ENCODE measurements around the gene FAM3A.
A peak's percentile ranks its signal among the peaks of the same experiment; 100 is the strongest.

The FAM3A gene

GRCh38 chrX:154534526-154535322, 18.7 kb upstream of the FAM3A start:
- DNase-seq (ENCODE audit: low read depth in 3 of 3): peak; percentile 69 to 86 (median 80)

DNA sequence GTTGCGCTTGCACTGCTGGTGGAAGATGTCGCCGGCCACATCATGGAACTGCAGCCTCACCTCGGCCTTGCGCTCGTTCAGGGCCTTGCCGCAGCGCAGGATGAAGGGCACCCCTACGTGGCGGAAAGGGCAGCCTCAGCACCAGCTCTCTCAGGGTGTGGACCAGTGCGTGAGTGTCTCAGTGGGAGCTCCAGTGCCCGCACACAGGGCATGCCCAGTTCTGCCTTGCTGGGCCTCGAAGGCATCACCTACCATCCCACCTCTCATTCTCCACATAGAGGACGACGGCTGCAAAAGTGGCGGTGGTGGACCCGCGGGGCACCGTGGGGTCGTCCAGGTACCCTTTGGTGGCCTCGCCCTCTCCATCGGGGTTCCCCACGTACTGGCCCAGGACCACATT, 16.7 kb upstream of the FAM3A start:
- DNase-seq (ENCODE audit: low read depth in 3 of 3): no peak

GRCh38 chrX:154531626-154532025, 15.6 kb upstream of the FAM3A start:
- DNase-seq (ENCODE audit: low read depth in 3 of 3): no peak

- DNase-seq (ENCODE audit: low read depth in 3 of 3): no peak
Observed at GRCh38 chrX:154530286-154530685, 14.3 kb upstream of the FAM3A start.

DNA sequence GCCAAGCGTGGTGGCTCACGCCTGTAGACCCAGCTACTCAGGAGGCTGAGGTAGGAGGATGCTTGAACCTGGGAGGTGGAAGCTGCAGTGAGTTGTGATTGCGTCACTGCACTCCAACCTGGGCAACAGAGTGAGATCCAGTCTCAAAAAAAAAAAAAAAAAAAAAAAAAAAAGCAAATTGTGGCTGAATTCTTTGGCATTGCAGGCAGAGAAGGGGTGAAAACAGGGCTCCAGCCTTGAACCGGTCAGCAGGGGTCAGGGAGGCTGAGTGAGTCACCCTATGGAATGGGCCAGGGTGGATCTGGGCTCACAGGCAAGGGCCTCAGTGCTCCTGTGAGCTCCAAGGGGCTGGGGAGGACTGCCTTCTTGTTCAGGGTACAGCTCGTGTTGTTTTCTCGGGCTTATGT, 13.2 kb upstream of the FAM3A start:
- DNase-seq (ENCODE audit: low read depth in 3 of 3): no peak

GRCh38 chrX:154526901-154527675, 11.1 kb upstream of the FAM3A start:
- DNase-seq (ENCODE audit: low read depth in 3 of 3): peak; percentile 27 to 64 (median 35)

DNA sequence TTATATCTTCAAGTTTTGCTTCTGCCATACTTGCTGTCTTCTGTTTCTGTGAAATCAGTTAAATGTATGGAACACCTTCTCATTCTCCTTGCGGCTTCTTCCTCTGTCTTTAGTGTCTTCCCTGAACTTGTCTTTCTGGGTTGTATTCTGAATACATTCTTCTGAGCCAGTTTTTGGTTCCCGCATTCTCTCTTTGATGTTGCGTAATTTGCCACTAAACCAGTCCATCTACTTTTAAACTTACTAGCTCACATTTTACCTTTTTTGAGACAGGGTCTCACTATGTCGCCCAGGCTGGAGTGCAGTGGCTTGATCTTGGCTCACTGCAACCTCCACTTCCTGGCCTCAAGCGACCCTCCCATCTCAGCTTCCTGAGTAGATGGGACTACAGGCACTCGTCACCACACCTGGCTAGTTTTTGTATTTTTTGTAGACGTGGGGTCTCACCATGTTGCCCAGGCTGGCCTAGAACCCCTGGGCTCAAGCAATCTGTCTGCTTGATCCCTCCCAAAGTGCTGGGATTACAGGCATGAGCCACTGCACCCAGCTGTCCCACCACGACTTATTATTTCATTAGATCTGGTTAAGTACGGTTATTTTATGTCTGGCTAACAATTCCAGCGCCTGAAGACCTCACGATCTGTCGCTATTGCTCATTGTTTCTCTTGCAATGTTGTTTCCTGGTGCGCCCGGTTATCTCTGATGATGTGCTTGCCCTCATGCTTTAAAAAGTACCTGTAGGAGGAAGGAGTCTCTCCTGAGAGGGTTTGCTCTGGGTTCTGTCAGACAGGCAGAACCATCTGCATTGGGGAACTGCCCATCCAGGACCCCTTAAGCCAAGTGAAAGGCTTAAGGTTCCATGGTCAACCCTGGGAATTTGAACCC, 9.8 kb upstream of the FAM3A start:
- DNase-seq (ENCODE audit: low read depth in 3 of 3): no peak

DNA sequence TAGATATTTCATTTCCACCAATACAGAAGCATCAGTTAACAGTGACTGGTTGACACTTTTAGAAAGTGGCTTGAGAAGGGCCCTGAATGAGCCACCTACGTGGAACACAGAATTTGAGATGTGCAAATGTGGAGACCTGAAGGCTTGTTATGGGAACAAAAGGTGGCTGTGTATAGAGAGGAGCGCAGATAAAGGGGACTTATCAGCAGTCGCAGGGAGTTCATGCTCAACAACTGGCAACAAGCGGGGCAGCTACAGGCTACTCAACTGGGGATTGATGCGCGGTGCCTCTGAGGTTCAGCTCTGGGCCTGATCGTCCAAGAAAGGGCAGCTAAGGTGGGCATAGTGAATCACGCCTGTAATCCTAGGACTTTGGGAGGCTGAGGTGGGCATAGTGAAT, 3.4 kb upstream of the FAM3A start:
- DNase-seq (ENCODE audit: low read depth in 3 of 3): no peak

DNA sequence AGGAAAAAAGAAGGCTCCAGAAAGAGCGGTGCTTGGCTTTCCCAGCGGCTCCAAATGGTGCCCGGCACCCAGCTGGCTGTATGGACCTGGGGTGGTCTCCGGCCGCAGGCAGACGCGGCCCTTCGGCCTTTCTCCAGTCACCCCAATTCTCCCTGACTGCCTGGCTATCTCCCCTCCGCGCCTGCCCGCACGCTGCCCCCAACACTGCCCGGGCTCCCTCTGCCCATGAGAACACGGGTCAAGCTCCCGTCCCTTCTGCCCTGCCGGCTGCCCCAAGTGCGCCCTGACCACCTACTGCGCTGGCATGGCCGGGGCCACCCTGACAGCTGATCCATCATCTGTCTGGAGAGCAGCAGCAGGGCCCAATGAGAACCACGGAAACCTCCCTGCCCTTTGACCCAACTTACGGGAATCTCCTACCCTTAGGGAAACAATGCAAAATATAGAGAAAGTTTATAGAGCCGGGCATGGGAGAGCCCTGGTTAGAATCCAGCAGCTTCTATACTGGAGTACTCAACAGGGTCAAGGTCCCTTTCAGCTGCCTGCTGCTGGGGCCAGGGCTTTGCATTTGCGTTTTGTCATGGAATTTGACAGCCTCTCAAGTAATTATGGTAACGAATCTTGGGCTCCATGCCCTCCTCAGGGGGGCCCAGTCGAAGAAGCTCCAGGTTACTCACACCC, 1.2 kb upstream of the FAM3A start:
- no peak for DNase-seq (ENCODE audit: low read depth in 3 of 3)

- no peak for DNase-seq (ENCODE audit: low read depth in 3 of 3)
Observed at GRCh38 chrX:154516656-154517100, 646 bp upstream of the FAM3A start.

DNA sequence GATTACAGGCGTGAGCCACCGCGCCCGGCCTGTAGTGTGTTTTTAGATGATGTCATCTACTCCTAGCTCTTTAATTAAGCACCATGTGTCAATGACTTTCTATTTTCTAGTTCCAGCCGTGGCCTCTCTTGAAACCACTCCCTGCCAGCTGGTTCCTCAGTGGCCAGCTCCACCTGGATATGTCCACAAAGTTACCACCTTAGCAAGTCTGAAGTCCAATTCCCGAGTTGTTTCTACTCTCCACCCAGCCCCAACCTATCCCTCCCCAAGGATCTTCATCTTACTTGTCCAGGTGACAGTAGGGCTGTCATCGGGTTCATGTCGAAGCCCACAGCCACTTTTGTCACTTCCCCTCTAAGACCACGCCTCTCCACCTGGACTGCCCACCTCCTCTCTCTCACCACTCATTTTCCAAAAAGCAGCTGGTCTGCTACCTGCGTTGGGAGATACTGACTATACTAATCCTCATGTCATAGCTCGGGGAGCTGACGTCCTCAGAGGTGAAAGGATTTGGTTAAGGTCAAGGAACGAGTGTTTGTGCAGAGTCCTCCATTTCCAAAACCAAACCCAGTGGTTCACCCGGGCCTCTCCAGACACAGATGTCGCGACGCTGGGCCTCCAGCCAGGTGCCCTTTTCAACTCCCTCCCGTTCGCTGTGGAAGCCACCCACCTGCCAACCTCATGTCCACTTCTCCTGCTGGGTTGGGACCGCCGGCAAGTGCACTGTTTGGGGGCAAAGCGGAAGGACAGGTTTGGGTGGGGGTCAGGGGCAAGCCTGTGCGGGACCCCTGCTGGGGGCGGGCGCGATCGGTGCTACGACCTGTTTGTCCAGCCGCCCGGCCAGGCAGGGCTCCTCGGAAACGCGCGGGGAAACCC, 704 bp downstream of the FAM3A start:
- no peak for DNase-seq (ENCODE audit: low read depth in 3 of 3)

DNA sequence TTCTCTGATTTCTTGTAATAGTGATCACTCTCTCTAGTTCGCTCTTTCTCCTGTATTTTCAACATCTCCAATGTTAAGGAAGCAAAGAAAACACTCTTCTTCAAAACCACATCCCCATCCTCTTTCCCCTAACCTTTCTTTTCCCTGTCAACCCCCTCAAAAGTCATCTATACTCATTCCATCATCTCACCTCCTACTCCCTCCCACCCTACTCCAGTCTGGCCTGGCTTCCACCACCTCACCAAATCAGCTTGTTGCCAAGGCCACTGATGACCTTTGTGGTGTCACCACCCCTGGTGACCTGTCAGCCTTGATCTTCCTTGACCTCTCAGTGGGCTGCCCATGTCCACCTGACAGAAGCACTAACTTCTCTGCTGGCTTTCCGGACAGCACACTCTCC, 2.3 kb downstream of the FAM3A start:
- DNase-seq (ENCODE audit: low read depth in 3 of 3): no peak

GRCh38 chrX:154512879-154513553, 3.0 kb downstream of the FAM3A start:
- no peak for DNase-seq (ENCODE audit: low read depth in 3 of 3)

DNA sequence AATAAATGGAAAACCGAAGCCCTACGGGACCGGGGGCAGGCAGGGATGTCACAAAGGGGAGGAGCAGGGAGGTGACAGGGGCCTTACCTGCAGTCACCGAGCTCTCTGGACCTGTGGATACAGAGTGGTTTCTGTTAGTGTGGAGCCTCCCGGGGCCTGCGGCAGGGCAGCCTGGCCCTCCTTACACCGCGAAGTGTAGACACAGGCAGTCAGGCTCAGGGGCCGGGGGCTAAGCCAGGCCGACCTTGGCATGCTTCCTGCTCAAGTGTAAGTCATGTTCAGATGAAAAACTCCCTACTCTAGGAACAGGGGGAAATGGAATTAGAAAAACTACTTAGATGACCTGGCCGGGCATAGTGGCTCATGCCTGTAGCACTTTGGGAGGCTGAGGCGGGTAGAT, 4.3 kb downstream of the FAM3A start:
- no peak for DNase-seq (ENCODE audit: low read depth in 3 of 3)

GRCh38 chrX:154509455-154509854, 6.6 kb downstream of the FAM3A start:
- DNase-seq (ENCODE audit: low read depth in 3 of 3): no peak

GRCh38 chrX:154508384-154508745, 7.7 kb downstream of the FAM3A start:
- no peak for DNase-seq (ENCODE audit: low read depth in 3 of 3)

GRCh38 chrX:154507673-154508383, 8.2 kb downstream of the FAM3A start:
- DNase-seq (ENCODE audit: low read depth in 3 of 3): no peak

DNA sequence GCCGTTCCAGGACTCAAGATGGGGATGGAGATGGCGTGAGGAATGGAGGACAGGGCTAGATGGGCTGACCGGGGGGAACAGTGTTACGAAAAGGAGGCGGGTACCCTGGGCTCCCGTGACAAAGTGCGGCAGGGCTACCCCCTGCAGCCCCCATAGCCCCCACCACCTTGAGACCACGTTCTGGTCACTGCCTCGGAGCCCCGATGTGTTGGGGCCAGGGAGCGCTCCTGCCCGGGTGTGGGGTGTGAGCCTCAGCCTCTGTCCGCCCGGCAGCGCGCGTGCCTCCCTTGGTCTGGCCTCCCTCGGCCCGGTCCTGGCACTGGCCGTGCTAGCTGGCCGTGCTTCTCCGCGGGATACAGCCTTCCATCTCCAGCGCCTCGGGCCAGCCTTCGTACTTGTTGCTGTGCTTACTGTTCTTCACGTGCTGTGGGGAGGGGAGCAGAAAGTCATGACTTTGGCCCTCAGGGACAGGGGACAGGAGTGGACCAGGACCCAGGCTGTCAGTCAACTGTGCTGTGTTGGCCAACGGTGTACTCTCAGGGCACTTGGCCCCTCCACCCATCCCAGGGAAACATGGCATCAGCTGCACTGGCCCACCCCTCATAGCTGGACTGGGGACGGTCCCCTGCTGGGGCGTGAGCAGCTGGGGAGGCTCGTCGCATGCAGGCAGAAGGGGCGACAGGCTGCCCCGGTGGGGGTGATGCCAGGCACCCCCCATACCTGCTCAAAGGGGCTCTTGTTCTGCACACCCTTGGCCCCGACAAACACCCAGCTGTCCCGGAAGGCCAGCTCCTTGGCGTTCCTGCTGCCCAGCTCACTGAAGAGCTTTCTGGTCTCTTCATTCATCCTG, 9.3 kb downstream of the FAM3A start:
- no peak for DNase-seq (ENCODE audit: low read depth in 3 of 3)

All from stimulated activated CD4-positive, alpha-beta T cell treated with anti-CD3 and anti-CD28 coated beads, TNF-alpha, amount 100 ng/mL, for 48 hours (primary cell).